NOMO-1 treated with DMSO at 0.1 percent for 48 hours (cell line): Measurements from ENCODE around the gene SPARC.
"Not testable (repeated sequence)": the region's sequence is repeated elsewhere in the genome, so short reads cannot be mapped to it uniquely, and the experiment has no call there.

Experiments
- DNase-seq: peaks from one replicate; lab custom pipeline; 2025; ENCODE audit not compliant: unreplicated experiment; lab: John Stamatoyannopoulos, UW

Gene SPARC

DNA sequence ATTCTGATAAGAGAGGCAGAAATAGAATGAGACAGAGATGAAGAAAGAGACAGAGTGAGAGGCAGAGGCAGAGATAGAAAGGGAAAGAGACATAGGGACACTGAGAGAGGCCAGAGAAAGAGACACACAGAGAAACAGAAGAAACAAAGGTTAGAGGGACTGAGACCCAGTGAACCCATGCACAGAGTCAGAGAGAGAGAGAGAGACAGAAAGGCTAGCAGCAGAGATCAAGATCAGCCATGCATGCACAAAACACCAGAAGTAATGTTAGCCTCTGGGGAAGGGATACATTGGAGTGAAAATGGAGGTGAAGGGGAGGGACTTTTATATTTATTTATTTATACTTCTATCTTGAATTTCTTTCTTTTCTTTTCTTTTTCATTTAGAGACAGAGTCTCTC lies 14.1 kb upstream of the SPARC start:
- no peak for DNase-seq

DNA sequence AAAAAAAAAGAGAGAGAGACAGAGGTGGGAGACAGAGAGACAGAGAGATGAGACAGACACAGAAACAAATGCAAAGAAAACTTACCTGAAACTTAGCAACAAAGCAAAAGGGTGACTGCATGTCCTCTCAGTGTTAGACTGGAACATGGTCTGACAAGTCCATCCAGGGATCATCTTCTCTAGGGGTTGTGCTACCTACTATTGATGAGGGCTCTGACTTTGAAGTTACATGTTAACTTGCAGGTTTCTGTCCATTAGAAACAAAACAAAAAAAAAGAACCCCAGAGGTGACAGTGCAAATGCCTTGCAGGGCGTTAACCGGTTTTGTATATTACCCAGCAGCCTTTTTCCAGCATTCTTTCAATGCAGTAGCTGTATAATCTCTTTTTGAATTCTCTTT lies 13.6 kb upstream of the SPARC start:
- no peak for DNase-seq

GRCh38 chr5:151699071-151699901 lies 12.6 kb upstream of the SPARC start:
- DNase-seq: no peak

GRCh38 chr5:151698081-151698480 lies 11.4 kb upstream of the SPARC start:
- DNase-seq: not testable (repeated sequence)

DNA sequence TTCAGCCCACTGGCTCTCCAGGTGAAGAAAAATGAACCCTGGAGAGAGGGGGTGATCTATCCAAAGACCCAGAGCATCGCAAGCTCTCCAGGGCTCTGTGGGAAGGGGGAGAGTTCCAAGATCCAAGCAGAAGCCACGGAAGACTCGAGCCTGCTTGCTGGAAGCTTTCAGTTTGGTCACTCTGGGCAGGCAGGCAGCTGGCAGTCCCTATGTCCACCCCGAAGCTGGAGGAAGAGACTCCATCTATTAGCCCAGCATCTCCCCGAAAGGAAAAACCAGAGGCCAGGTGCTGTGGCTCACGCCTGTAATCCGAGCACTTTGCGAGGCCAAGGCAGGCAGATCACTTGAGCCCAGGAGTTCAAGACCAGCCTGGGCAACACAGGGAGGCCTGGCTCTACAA lies 10.7 kb upstream of the SPARC start:
- no peak for DNase-seq

- no peak for DNase-seq
Measured at GRCh38 chr5:151696470-151697061, 9.9 kb upstream of the SPARC start.

DNA sequence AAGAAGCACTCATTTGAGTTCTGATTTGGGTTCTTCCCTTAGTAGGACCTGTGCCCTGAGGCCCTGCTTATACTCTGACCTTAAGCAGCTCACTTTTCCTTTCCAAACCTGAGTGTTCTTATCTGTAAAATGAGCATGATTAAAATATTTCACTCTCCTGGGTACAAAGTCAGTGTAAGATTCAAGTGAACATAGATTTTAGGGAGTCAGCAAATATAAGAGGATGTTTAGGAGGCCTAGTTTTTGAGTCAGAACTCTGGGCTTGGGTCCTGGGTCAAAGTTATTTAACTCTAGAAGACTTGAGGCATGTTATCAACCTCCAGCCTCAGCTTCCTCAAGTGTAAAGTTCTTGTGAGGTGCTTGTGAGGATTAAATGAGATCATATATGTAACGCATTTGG lies 8.7 kb upstream of the SPARC start:
- no peak for DNase-seq

- DNase-seq: no peak
Measured at GRCh38 chr5:151694035-151694485, 7.3 kb upstream of the SPARC start.

DNA sequence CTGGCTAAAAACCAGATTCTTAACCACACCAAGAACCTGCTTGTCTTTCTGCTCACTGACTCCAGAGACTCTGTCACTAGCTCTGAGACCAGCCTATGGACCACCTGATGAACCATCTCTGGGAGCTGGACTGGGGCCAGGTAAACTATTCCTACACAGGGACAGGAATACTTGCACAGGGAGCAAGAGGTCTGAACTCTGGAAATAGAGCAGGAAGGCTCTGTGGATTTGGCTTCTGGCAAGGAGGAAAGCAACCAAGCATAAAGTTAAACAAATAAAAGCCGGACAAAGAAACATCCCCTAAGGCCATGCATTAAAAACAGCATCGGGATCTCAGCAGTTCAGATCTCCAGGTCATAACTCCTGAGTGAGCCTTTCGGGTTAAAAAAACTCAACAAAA lies 5.6 kb upstream of the SPARC start:
- no peak for DNase-seq

DNA sequence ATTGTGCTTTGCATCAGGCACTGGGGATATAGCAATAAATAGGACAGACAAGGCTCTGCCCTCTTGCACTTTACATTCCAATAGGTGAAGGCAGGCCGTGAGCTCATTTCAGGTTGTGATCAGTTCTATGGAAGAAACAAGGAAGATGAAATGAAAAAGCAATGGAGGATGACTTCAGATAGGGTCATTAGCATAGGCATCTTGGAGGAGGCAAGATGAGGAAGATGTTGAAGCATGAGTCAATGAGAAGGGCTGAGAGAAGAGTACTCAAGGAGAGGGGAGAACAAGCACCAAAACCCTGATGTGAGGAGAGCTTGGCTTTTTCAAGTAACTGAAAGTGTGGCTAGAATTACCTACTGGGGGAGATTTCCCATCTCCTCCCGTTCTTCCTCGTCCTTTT lies 5.0 kb upstream of the SPARC start:
- no peak for DNase-seq

DNA sequence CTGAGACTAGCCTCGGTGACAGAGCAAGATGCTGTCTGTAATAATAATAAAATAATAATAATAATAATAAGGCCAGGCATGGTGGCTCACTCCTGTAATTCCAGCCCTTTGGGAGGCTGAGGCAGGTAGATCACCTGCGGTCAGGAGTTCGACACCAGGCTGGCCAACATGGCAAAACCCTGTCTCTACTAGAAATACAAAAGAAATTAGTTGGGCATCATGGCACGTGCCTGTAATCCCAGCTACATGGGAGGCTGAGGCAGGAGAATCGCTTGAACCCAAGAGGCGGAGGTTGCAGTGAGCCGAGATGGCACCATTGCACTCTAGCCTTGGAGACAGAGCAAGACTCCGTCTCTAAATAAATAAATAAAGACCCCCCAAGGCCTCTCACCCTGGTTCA lies 2.9 kb upstream of the SPARC start:
- DNase-seq: not testable (repeated sequence)

- DNase-seq: no peak
Measured at GRCh38 chr5:151688436-151688835, 1.7 kb upstream of the SPARC start.

GRCh38 chr5:151685749-151686673 lies 704 bp downstream of the SPARC start:
- no peak for DNase-seq

GRCh38 chr5:151684690-151685361 lies 1.9 kb downstream of the SPARC start:
- no peak for DNase-seq

DNA sequence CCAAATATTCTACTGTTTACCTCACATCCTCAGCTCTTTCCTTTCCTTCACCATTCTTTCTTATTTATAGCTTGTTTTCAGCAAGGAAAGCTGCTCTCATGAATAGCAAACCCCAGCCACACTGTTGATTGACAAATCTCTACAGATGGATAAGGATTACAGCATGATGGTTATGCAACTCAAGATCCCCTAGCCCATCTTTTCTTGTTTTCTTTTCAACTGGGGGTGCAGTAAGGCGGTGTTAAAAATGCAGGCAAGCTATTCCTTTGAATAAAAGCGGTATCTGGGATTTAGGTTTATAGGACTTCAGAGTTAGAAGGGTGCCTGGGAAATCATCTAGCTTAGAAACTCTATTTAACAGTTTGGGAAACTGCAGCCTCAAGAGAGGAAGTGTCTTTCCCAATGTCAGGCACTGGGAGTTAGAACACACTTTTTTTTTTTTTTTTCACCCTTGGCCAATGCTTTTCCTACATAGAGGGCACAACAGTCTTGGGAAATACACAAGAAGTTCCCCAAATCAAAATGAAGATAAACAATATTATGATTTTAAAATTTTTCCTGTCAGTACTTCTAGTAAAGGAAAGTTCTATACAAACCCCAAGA lies 2.6 kb downstream of the SPARC start:
- no peak for DNase-seq

DNA sequence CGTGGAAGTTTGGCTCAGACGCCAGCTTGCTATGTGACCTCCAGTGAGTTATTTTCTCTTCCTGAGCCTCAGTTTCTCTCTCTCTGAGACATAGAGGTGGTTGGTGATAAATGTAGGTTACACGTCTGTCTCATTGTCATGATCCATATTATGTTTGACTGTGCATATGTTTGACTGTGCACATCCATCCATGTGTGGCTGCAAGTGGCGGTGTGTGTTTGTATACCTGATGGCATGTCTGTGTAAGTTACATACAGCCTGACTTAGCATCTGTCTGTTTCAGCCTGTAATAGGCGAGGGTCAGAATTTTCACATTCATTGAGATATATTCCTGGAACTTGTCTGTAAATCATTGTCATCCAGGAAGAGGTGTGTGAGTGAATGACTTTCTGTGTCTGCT lies 3.3 kb downstream of the SPARC start:
- no peak for DNase-seq

GRCh38 chr5:151682751-151683331 lies 3.9 kb downstream of the SPARC start:
- DNase-seq: no peak

- DNase-seq: no peak
Measured at GRCh38 chr5:151682240-151682639, 4.5 kb downstream of the SPARC start.

DNA sequence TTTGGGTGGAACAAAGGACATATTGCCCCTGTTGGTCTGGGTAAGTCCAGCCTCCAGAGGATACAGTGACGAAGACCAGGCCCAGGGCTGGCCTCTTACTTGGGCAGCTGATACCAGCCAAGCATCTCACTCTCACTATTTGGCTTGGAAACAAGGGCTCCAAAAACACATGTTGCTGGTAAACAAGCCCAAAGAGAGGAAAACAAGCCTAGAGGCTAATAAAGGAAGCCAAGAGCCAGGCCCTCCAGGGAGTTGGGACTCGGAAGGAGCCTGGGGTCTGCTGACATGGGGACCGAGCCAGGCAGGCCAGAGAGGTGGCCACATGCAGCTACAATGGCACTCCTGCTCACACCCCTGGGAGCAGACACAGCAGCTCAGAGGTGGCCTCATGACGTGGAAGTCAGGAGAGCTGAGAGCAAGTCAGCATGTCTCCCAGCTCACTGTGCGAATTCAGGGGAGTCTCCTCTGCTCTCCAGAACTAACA lies 5.7 kb downstream of the SPARC start:
- DNase-seq: no peak

GRCh38 chr5:151680156-151680505 lies 6.6 kb downstream of the SPARC start:
- not testable (repeated sequence) for DNase-seq
